HFFc6 (cell line): Measurements from ENCODE around the gene GZMB. TPM values are rescaled to one million over a fixed set of nuclear protein-coding genes. Genes with fewer than 3 reads are reported as not detected.
"Not testable (repeated sequence)": the region's sequence is repeated elsewhere in the genome, so short reads cannot be mapped to it uniquely, and the experiment has no call there.

Source experiments
- DNase-seq: peaks from one replicate; pipeline ENCODE4 v3.0.0-alpha.2; 2018
- H3K27ac Mint-ChIP-seq: 2 replicates; pipeline ENCODE4 v1.8.0; 2020; ENCODE audit warnings: mild to moderate bottlenecking, mixed read lengths
- H3K27me3 Mint-ChIP-seq: 2 replicates; pipeline ENCODE4 v1.8.0; 2021; ENCODE audit warnings: mild to moderate bottlenecking, moderate library complexity, mixed read lengths; ENCODE audit not compliant: insufficient read depth
- H3K36me3 Mint-ChIP-seq: 2 replicates; pipeline ENCODE4 v1.8.0; 2021; ENCODE audit warnings: low read depth, mixed read lengths
- H3K4me1 Mint-ChIP-seq: 2 replicates; pipeline ENCODE4 v1.8.0; 2020; ENCODE audit warnings: low read depth, mixed read lengths
- H3K4me3 Mint-ChIP-seq: 2 replicates; pipeline ENCODE4 v1.8.0; 2020; ENCODE audit warnings: mild to moderate bottlenecking, moderate library complexity, mixed read lengths
- H3K9me3 Mint-ChIP-seq: 2 replicates; pipeline ENCODE4 v1.8.0; 2020; ENCODE audit warnings: mild to moderate bottlenecking, mixed read lengths
- CTCF ChIP-seq: fragments of 200-600 bp; sonication (generic); IDR thresholded peaks from 2 replicates; pipeline ENCODE4 v1.5.0; 2021; ENCODE audit warnings: antibody characterized with exemption, mild to moderate bottlenecking
- total RNA-seq, 6 experiments: library from RNA; stranded (reverse); fragmentation: NEBNext Ultra II Directional; extraction: Animal tissue kit (Norgen Biotek cat#: 25700); gene quantifications; 2 replicates in 1 of 6; 3 replicates in 5 of 6; pipeline ENCODE4 v1.2.3, GENCODE V29; 2021

Gene GZMB
- total RNA-seq, 6 experiments from 2014 or later: not detected

GRCh38 chr14:24606297-24606696, 27.7 kb downstream of the GZMB start:
- H3K4me1 Mint-ChIP-seq: no peaks in the 10 kb centered on the region
- no peaks in the 10 kb centered on the region for H3K36me3 Mint-ChIP-seq
- no peak overlapping the region for H3K4me3 Mint-ChIP-seq
- no peak for TF ChIP-seq CTCF
- peaks cover 2% of the 10 kb centered on the region for H3K27me3 Mint-ChIP-seq
- no peak overlapping the region for H3K27ac Mint-ChIP-seq
- peaks cover 43% of the 10 kb centered on the region for H3K9me3 Mint-ChIP-seq
- DNase-seq: no peak

- no peaks in the 10 kb centered on the region for H3K4me1 Mint-ChIP-seq
- H3K4me3 Mint-ChIP-seq: no peak overlapping the region
- TF ChIP-seq CTCF: peak; percentile 57
- H3K36me3 Mint-ChIP-seq: no peaks in the 10 kb centered on the region
- no peak overlapping the region for H3K27ac Mint-ChIP-seq
- DNase-seq: no peak
- H3K9me3 Mint-ChIP-seq: peaks cover 46% of the 10 kb centered on the region
- H3K27me3 Mint-ChIP-seq: peaks cover 2% of the 10 kb centered on the region
Measured at GRCh38 chr14:24605435-24606190, 28.4 kb downstream of the GZMB start.

GRCh38 chr14:24597403-24597802, 36.6 kb downstream of the GZMB start:
- H3K4me1 Mint-ChIP-seq: no peaks in the 10 kb centered on the region
- TF ChIP-seq CTCF: no peak
- no peaks in the 10 kb centered on the region; the same call in 1 of the 2 replicates for H3K27me3 Mint-ChIP-seq
- peaks cover 75% of the 10 kb centered on the region for H3K9me3 Mint-ChIP-seq
- no peaks in the 10 kb centered on the region for H3K36me3 Mint-ChIP-seq
- no peak overlapping the region for H3K27ac Mint-ChIP-seq
- no peak for DNase-seq
- H3K4me3 Mint-ChIP-seq: no peak overlapping the region

GRCh38 chr14:24595073-24595808, 38.7 kb downstream of the GZMB start:
- no peak for DNase-seq
- Mint-ChIP-seq H3K27me3 (no peaks in the 10 kb centered on the region), H3K36me3 (no peaks in the 10 kb centered on the region), H3K4me1 (no peaks in the 10 kb centered on the region), H3K4me3 (no peak overlapping the region), H3K27ac (no peak overlapping the region), H3K9me3 (peaks cover 75% of the 10 kb centered on the region)
- TF ChIP-seq CTCF: no peak

- not testable (repeated sequence) for H3K27me3 Mint-ChIP-seq
Measured at GRCh38 chr14:24591004-24591403, 43.0 kb downstream of the GZMB start.

GRCh38 chr14:24584402-24584801, 49.6 kb downstream of the GZMB start:
- H3K36me3 Mint-ChIP-seq, H3K4me1 Mint-ChIP-seq, H3K27ac Mint-ChIP-seq, DNase-seq, H3K4me3 Mint-ChIP-seq, H3K27me3 Mint-ChIP-seq: not testable (repeated sequence)
- peaks cover 41% of the 10 kb centered on the region for H3K9me3 Mint-ChIP-seq

More at GRCh38 chr14:24591004-24591403, 43.0 kb downstream of the GZMB start:
- H3K36me3 Mint-ChIP-seq, DNase-seq, H3K4me1 Mint-ChIP-seq, H3K4me3 Mint-ChIP-seq, H3K27ac Mint-ChIP-seq: not testable (repeated sequence)
- H3K9me3 Mint-ChIP-seq: peaks cover 71% of the 10 kb centered on the region

Other genes with a start within 250 kb of the GZMB start
- gene NYNRIN, start 235.2 kb downstream of the GZMB start, total RNA-seq: 1 to 10 TPM; 3.9 to 6.3 (median 4.1) TPM
- 1 to 10 TPM; 3.3 to 5.0 (median 3.9) TPM for gene CBLN3, start 204.5 kb downstream of the GZMB start, total RNA-seq
- gene KHNYN, start 204.2 kb downstream of the GZMB start, total RNA-seq: 10 to 100 TPM; 25.4 to 29.2 (median 28.0) TPM
- 10 to 100 TPM; 29.6 to 35.7 (median 31.6) TPM for gene SDR39U1, start 191.4 kb downstream of the GZMB start, total RNA-seq
- not detected for gene CMA1, start 125.9 kb downstream of the GZMB start, total RNA-seq
- not detected for gene CTSG, start 57.9 kb downstream of the GZMB start, total RNA-seq
- gene GZMH, start 24.5 kb downstream of the GZMB start, total RNA-seq: not detected